Right lobe of liver (tissue), 4 donors: ENCODE data around the gene TMEM98.

ENCODE experiments used
- POLR2A ChIP-seq: fragments of 450-650 bp; IDR thresholded peaks from one replicate; pipeline ENCODE4 v1.6.1; 2017; ENCODE audit warnings: antibody characterized with exemption, mild to moderate bottlenecking
- TF ChIP-seq, protein P1 (sequence below), 4 donors: fragments of 200-600 bp in 3 of 4; fragments of 450-650 bp in 1 of 4; IDR thresholded peaks; one replicate each; pipeline versions ENCODE4 v1.5.1 to v1.8.0; 2016 to 2022; ENCODE audit warnings: antibody characterized with exemption in 4 of 4, mild to moderate bottlenecking in 2 of 4
- donor health status: DM: no; HTN: no; CAD: no.
- donor health status: DM: no; HTN: no; CAD: no.
- donor health status: DM: no; HTN: yes; CAD: no.

DNA sequence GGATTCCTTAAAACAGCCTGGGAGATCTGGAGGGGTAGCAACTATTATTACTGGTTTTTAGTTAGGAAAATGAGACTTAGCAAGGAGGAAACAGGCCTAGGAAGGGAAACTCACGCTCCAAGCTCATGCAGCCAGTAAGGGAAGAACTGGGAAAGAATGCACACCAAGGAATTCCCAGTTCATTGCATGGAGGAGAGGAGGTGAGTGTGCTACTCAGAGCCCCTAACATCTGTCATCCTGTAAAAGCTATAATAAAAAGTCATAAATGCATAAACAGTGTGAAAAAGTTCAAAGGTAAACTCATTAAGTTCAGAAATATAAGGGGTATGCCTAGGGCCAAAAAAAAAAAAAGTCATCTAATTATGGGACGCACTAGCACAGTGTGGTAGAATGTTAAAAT lies 25.9 kb downstream of the TMEM98 start:
- TF ChIP-seq, protein P1, sequence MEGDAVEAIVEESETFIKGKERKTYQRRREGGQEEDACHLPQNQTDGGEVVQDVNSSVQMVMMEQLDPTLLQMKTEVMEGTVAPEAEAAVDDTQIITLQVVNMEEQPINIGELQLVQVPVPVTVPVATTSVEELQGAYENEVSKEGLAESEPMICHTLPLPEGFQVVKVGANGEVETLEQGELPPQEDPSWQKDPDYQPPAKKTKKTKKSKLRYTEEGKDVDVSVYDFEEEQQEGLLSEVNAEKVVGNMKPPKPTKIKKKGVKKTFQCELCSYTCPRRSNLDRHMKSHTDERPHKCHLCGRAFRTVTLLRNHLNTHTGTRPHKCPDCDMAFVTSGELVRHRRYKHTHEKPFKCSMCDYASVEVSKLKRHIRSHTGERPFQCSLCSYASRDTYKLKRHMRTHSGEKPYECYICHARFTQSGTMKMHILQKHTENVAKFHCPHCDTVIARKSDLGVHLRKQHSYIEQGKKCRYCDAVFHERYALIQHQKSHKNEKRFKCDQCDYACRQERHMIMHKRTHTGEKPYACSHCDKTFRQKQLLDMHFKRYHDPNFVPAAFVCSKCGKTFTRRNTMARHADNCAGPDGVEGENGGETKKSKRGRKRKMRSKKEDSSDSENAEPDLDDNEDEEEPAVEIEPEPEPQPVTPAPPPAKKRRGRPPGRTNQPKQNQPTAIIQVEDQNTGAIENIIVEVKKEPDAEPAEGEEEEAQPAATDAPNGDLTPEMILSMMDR (IDR thresholded peaks at IDR 0.05) = no peak
- TF ChIP-seq POLR2A = no peak
